ENCODE data around the gene ZMYND19.
"Not testable (repeated sequence)": the region's sequence is repeated elsewhere in the genome, so short reads cannot be mapped to it uniquely, and the experiment has no call there.

ZMYND19 gene

DNA sequence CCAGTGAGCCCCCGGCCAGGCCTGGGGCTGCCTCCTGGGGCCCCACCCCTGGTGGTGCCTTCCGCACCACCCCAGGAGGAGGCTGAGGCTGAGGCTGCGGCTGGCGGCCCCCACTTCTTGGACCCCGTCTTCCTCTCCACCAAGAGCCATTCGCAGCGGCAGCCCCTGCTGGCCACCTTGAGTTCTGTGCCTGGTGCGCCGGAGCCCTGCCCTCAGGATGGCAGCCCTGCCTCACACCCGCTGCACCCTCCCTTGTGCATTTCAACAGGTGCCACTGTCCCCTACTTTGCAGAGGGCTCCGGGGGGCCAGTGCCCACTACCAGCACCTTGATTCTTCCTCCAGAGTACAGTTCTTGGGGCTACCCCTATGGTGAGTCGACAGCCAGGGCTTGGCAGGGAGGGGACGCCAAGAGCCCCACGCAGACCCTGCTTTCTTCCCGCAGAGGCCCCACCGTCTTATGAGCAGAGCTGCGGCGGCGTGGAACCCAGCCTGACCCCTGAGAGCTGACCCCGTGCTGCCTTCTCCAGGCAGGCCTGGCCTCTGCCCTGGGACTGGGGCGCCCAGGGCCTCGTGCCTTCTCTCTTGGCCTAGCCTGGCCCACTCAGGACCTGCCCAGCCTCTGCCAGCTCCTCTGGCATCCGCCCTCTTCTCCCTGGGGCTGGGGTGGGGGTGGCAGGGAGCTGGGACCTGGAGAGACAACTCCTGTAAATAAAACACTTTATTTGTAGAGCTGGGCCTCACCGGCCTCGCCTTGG, 24.5 kb upstream of the ZMYND19 start:
- no peak for DNase-seq (ENCODE audit: low read depth in 2 of 2)

- no peak for DNase-seq (ENCODE audit: low read depth in 2 of 2)
Observed at GRCh38 chr9:137613738-137614523, 23.6 kb upstream of the ZMYND19 start.

GRCh38 chr9:137613259-137613658, 22.9 kb upstream of the ZMYND19 start:
- DNase-seq (ENCODE audit: low read depth in 2 of 2): no peak

- DNase-seq (ENCODE audit: low read depth in 2 of 2): no peak
Observed at GRCh38 chr9:137612741-137613142, 22.4 kb upstream of the ZMYND19 start.

DNA sequence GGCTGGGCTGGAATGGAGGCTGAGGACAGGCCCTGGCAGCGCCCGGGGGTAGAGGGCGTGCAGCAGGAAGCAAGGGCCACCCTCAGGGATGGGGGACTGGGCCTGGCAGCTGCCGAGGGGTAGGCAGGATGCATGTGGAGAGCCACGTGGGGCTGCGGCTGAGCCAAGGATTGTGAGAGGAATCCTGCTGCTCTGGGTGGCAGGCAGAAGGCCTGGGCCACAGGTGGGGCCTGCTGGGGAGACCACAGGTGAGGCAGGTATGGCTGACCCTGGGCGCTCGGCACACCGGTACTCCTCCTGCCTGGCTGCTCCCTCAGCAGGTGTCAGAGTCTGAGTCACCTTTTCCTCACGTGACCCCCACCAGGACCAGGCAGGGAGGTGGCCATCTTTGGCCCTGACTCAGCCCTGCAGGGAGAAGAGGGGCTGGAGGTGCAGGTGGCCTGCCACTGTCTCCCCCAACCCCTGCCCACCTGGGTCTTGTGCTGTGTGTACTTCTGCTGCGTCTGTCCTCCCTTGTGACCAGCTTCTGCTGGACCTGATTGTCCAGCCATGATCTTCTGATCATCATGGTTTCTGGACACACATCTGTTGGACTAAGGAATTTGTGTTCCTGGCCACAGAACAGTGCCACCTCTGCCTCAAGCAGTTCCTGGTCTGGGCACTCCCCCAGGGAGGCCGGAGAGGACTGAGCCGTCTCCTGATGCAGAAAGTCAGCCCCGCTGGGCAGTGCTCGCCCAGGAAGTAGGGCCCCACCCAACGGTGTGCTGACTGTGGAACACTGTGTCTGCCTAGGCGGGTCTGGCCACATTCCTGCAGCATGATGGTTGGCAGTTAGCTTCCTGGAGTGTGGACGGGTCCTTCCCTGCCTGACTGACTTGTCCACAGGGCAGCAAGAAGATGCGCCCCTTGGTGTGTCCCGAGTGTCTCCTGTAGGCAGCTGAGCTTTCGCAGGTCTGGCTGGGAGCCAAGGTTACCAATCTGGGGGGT, 21.6 kb upstream of the ZMYND19 start:
- DNase-seq (ENCODE audit: low read depth in 2 of 2): no peak

DNA sequence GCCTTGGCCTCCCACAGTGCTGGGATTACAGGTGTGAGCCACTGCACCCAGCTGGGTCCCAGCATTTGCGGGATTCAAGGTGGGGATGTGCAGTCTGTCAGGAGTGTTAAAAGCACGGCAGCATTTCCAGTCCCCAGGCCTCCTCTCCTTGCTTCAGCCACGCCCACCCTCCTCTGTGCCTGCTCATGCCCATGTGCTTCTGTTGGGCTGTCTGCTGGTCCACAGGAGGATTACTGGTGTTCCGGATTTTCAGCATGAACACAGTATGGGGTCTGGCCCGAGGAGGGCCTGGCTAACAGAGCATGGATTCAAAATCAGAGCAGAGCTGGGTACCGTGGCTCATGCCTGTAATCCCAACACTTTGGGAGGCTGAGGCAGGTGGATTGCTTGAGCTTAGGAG, 20.6 kb upstream of the ZMYND19 start:
- no peak for DNase-seq (ENCODE audit: low read depth in 2 of 2)

DNA sequence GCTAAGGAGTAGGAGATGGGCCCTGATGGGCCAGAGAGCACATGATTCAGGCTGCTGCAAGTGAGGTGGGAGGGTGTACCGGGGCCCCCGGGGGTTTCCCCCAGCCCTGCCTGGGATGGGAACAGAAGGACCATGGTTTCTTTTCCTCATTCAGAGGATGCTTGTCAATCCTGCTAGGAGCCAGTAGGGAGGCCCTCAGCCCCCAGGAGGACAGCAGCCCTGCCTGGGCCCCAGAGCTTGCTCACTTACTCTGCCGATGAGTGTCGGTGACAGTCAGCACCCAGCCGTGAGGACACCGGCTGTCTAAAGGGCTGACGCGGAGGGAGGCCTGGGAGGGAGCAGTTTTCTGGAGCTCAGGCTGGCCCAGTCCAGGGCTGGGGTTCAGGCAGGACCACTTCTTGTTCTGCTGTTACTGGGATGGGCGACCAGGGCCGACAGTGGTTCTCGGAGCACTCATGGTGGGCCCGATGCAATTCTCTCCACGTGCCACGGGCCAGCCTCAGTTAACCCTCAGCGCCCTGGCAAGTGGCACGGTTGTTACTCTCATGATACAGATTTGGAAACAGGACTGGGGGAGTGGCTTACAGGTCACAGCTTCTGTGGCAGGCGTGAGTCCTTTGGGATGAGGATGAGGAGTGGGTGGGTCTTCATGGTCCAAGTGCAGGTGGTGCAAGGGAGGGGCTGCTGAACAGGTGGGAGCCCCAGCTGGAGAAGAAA, 17.0 kb upstream of the ZMYND19 start:
- DNase-seq (ENCODE audit: low read depth in 2 of 2): no peak

DNA sequence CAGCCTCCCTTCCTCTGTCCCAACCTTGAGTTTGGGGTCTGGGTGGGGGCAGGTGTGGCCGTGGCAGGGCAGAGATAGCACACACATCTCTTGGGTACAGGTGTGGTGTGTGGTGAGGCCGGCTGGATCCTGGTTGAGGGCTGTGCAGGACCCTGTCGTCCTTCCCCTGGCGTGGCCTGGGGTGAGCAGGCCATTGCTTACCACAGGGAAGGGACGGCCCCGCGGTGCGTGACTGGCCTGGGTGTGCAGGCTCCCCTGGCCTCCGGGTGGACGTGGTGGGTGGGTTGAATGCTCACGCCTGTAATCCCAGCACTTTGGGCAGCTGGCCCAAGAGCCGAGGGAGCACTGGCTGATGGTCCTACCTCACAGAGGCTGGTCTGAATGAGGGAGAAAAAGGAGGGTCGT, 16.4 kb upstream of the ZMYND19 start:
- no peak for DNase-seq (ENCODE audit: low read depth in 2 of 2)

DNA sequence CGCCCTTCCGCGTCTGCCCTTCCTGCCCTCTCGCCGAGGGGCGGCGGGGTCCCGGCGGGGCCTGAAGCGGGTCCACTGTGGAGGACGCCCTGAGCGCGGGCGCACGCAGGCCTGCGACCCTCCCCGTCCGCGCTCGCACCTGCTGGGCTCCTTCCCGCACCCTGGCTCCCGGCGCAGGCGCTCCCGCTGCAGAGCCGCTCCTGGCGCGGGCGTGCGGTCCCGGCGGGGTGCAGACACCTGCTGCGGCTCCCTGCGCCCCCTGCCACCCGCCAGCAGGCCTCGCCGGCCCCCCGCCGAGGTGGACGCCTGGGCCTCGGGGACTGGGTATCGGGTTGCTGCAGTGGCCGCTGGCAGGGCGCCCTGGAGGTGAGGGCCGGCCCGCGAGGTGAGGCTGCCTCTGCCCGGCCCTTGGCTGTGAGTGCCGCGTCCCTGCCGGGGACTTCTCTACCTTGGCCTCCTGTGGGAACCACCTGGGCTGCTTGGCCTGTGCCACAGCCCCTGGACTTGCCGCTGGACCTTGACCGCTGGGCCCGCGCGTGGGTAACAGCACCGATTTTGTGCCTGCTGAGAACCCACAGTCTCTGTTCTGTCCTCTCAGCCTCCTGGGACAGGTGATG, 15.8 kb upstream of the ZMYND19 start:
- DNase-seq (ENCODE audit: low read depth in 2 of 2): no peak

DNA sequence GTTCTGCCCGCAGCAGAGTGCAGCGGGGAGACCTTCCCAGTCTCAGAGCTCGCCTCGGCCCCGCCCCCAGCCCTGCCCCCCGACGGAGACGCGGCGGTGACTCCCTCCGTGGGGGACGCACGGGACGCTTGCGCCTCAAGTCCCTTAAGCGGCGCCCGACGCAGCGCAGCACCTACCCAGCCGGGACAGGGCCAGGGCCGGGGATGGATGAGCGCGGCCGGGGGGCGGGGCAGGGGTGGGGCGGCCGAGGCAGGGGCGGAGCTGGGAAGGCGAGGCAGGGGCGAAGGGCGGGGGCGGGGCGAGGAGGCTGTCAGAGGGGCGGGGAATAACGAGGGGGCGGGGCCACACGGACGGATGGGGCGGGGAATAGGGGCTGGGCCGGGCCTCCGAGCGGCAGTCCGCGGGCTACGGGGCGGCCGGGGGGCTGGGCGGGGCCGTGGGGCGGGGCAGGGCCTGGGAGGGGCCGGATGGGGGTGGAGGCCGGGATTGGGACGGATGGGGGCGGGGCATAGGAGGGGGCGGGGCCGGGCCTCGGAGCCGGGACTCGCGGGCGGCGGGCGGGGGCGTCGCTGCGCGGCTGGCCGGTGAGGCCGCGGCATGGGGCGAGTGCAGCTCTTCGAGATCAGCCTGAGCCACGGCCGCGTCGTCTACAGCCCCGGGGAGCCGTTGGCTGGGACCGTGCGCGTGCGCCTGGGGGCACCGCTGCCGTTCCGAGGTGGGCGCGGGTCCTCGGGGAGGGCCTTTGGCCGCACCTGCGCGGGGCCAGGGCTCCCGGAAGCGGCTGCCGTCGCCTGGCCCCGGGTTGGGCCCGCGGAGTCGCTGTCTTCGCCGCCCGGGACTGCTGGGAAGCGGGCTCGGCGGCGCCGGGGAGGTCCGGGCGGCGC, 15.1 kb upstream of the ZMYND19 start, which contains the start of gene ARRDC1:
Gene ARRDC1 (plus strand): TSS at position 566 of the 884 bp plus-strand sequence. CDS start 32 bp downstream, at position 598.
- peak; percentile 85 to 91 for DNase-seq (ENCODE audit: low read depth in 2 of 2)

DNA sequence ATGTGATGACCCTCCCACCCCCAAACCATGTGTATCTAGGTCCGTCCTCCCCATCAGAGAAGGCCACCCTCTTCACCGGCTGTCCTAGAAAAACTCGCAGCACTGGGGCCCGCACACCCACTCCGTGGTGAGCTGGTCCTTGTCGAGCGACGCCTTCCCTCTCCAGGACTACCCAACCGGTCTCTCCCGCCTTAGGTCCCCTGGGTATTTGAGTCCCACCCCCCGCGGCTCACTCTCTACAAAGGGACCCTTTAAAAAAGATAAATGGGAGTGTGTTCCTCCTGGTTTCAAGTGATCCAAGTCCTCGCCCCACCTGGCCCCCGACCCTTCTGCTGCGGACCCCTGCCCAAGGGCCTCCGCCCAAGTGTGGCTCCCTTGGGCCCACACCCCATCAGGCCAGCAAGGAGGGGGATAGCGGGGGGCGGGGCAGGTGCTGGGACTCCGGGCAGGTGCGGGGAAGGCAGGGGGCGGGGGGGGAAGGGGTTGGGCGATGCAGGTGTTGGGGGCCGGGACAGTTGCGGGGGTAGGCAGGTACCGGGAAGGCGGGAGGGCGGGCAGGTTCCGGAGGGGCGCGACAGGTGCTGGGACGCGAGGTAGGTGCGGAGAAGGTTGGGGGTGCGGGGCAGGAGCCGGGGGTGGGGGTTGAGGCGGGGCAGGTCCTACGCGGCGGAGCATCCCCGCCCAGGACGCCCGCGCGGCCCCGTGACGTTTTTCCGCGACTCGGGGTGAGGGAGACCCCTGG, 14.2 kb upstream of the ZMYND19 start:
- DNase-seq (ENCODE audit: low read depth in 2 of 2): no peak

GRCh38 chr9:137603879-137604278, 13.6 kb upstream of the ZMYND19 start:
- no peak for DNase-seq (ENCODE audit: low read depth in 2 of 2)

- no peak for DNase-seq (ENCODE audit: low read depth in 2 of 2)
Observed at GRCh38 chr9:137602661-137603060, 12.3 kb upstream of the ZMYND19 start.

DNA sequence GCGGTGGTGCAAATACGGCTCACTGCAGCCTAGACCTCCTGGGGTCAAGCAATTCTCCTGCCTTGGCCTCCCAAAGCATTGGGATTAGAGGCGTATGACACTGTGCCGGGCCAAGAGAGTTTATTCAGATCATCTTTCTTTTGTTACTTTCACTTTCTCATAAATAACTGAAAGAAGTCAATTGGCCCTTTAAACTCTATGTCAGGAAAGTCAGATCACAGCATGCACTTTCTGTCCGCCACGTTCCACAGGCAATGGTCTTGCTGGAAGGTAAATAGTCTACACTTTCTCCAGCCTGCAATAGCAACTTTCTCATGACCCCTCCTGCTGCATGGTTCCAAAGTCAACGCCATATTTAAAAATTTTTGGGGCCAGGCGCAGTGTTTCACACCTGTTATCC, 8.6 kb upstream of the ZMYND19 start:
- no peak for DNase-seq (ENCODE audit: low read depth in 2 of 2)

DNA sequence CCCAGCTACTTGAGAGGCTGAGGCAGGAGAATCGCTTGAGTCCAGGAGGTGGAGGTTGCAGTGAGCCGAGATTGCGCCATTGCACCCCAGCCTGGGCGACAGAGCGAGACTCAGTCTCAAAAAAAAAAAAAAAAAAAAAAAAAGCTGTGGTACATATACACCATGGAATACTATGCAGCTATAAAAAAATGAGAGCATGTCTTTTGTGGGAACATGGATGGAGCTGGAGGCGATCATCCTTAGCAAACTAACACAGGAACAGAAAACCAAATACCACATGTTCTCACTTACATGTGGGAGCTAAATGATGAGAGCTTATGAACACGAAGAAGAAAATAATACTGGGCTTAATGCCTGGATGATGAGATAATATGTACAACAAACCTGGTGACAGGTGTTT, 6.3 kb upstream of the ZMYND19 start:
- DNase-seq (ENCODE audit: low read depth in 2 of 2): not testable (repeated sequence)

GRCh38 chr9:137593176-137593575, 2.9 kb upstream of the ZMYND19 start:
- DNase-seq (ENCODE audit: low read depth in 2 of 2): no peak

DNA sequence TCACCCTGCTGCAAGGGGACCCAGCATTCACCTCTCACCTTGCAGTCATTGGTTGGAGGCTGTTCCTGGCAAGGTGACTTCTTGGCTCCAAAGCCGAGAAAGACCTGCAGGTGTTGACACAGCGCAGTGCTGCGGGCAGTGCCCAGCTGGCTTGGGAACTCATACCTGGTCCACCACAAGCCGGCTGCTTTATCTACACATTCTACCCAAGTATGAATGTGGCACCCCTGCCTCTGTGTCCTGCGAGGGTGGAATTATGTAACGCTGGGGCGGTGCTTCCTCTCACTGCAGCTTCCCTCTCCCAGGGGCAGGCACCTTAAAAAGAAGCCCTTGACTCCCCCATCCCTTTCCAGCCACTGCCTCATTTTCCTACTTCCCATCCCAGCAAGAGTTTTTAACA, 2.5 kb upstream of the ZMYND19 start:
- DNase-seq (ENCODE audit: low read depth in 2 of 2): no peak

GRCh38 chr9:137590123-137590468, 216 bp downstream of the ZMYND19 start:
- DNase-seq (ENCODE audit: low read depth in 2 of 2): no peak

- no peak for DNase-seq (ENCODE audit: low read depth in 2 of 2)
Observed at GRCh38 chr9:137589441-137590122, 730 bp downstream of the ZMYND19 start.

Measured in stimulated activated CD4-positive, alpha-beta T cell treated with anti-CD3 and anti-CD28 coated beads, Interleukin-1b, Interleukin-23, amount 100 ng/mL, for 1 hour (primary cell).